Measurements from ENCODE around the gene POU3F3.

The POU3F3 gene

GRCh38 chr2:104896446-104896845 is 42.5 kb downstream of the POU3F3 start:
- Histone ChIP-seq H3K9me3 (ENCODE audit: severe bottlenecking) (no peaks in the 10 kb centered on the region), H3K4me1 (ENCODE audit: insufficient read depth, poor library complexity, severe bottlenecking) (no peaks in the 10 kb centered on the region), H3K4me3 (ENCODE audit: severe bottlenecking) (no peak overlapping the region), H3K27ac (ENCODE audit: poor library complexity, severe bottlenecking) (peak overlapping the region; percentile 68), H3K27me3 (ENCODE audit: insufficient read depth, poor library complexity, severe bottlenecking) (peaks cover under 1% of the 10 kb centered on the region), H3K36me3 (ENCODE audit: low read depth) (no peaks in the 10 kb centered on the region)
- no peak for DNase-seq (ENCODE audit: low spot score)
- no peak for ATAC-seq (ENCODE audit: low read depth)
- no peak for TF ChIP-seq CTCF (IDR thresholded peaks at IDR 0.05; ENCODE audit: poor library complexity, severe bottlenecking)

GRCh38 chr2:104897515-104898184 is 43.7 kb downstream of the POU3F3 start:
- Histone ChIP-seq H3K27ac (ENCODE audit: poor library complexity, severe bottlenecking) (peak overlapping the region; percentile 68), H3K9me3 (ENCODE audit: severe bottlenecking) (no peaks in the 10 kb centered on the region), H3K4me1 (ENCODE audit: insufficient read depth, poor library complexity, severe bottlenecking) (no peaks in the 10 kb centered on the region), H3K27me3 (ENCODE audit: insufficient read depth, poor library complexity, severe bottlenecking) (no peaks in the 10 kb centered on the region), H3K4me3 (ENCODE audit: severe bottlenecking) (no peak overlapping the region), H3K36me3 (ENCODE audit: low read depth) (no peaks in the 10 kb centered on the region)
- DNase-seq (ENCODE audit: low spot score) (no peak), ATAC-seq (ENCODE audit: low read depth) (peak; percentile 84)
- TF ChIP-seq CTCF (IDR thresholded peaks at IDR 0.05; ENCODE audit: poor library complexity, severe bottlenecking), result no peak

GRCh38 chr2:104900608-104901007 is 46.7 kb downstream of the POU3F3 start:
- Histone ChIP-seq H3K36me3 (ENCODE audit: low read depth) (no peaks in the 10 kb centered on the region), H3K9me3 (ENCODE audit: severe bottlenecking) (no peaks in the 10 kb centered on the region), H3K27ac (ENCODE audit: poor library complexity, severe bottlenecking) (no peak overlapping the region), H3K4me3 (ENCODE audit: severe bottlenecking) (no peak overlapping the region), H3K27me3 (ENCODE audit: insufficient read depth, poor library complexity, severe bottlenecking) (peaks cover 7% of the 10 kb centered on the region), H3K4me1 (ENCODE audit: insufficient read depth, poor library complexity, severe bottlenecking) (no peaks in the 10 kb centered on the region)
- no peak for TF ChIP-seq CTCF (IDR thresholded peaks at IDR 0.05; ENCODE audit: poor library complexity, severe bottlenecking)
- DNase-seq (ENCODE audit: low spot score) (no peak), ATAC-seq (ENCODE audit: low read depth) (no peak)

- TF ChIP-seq CTCF (IDR thresholded peaks at IDR 0.05; ENCODE audit: poor library complexity, severe bottlenecking), result no peak
- H3K4me1 ChIP-seq (ENCODE audit: insufficient read depth, poor library complexity, severe bottlenecking), result no peaks in the 10 kb centered on the region
- no peak for DNase-seq (ENCODE audit: low spot score)
- peaks cover 7% of the 10 kb centered on the region for H3K27me3 ChIP-seq (ENCODE audit: insufficient read depth, poor library complexity, severe bottlenecking)
- no peaks in the 10 kb centered on the region for H3K9me3 ChIP-seq (ENCODE audit: severe bottlenecking)
- ATAC-seq (ENCODE audit: low read depth), result no peak
- no peak overlapping the region for H3K4me3 ChIP-seq (ENCODE audit: severe bottlenecking)
- H3K36me3 ChIP-seq (ENCODE audit: low read depth), result no peaks in the 10 kb centered on the region
- H3K27ac ChIP-seq (ENCODE audit: poor library complexity, severe bottlenecking), result no peak overlapping the region
Measured at GRCh38 chr2:104901037-104901881, 47.3 kb downstream of the POU3F3 start.
